K562 (cell line): ENCODE measurements around the gene WDR90. TPM values are rescaled to one million over a fixed set of nuclear protein-coding genes. Genes with fewer than 3 reads are reported as not detected.
A peak's percentile ranks its signal among the peaks of the same experiment; 100 is the strongest.

Experiments
- ADNP ChIP-seq: fragments of 200-800 bp; sonication (Bioruptor generic); IDR thresholded peaks from 2 replicates; pipeline ENCODE4 v1.6.1; 2016; ENCODE audit warnings: missing genetic modification characterization, missing compliant biosample characterization
- ATF2 ChIP-seq: sonication (generic); formaldehyde crosslinking; IDR thresholded peaks from 2 replicates; pipeline ENCODE4 v1.8.1; 2022; ENCODE audit warnings: missing genetic modification reagents
- E2F4 ChIP-seq: sonication (generic); formaldehyde crosslinking; IDR thresholded peaks from 2 replicates; pipeline ENCODE4 v1.8.0; 2022; ENCODE audit warnings: mild to moderate bottlenecking, low read depth, missing genetic modification reagents
- ESRRA ChIP-seq: fragments of 450-650 bp; IDR thresholded peaks from 2 replicates; pipeline ENCODE4 v1.6.1; 2014; ENCODE audit warnings: low read depth, mild to moderate bottlenecking, moderate library complexity, borderline replicate concordance
- GMEB1 ChIP-seq: fragments of 250-450 bp; sonication (Bioruptor Pico); IDR thresholded peaks from 2 replicates; pipeline ENCODE4 v1.4.0; 2020; ENCODE audit warnings: mild to moderate bottlenecking
- HDAC2 ChIP-seq: fragments of 450-650 bp; IDR thresholded peaks from 2 replicates; pipeline ENCODE4 v1.6.1; 2016; ENCODE audit warnings: mild to moderate bottlenecking
- HDAC3 ChIP-seq: fragments of 450-650 bp; IDR thresholded peaks from 2 replicates; pipeline ENCODE4 v1.6.1; 2018; ENCODE audit warnings: borderline replicate concordance, mild to moderate bottlenecking, moderate library complexity; ENCODE audit not compliant: partially characterized antibody
- KLF1 ChIP-seq: fragments of 450-650 bp; IDR thresholded peaks from 2 replicates; pipeline ENCODE4 v1.6.1; 2016; ENCODE audit warnings: missing genetic modification characterization, missing compliant biosample characterization
- MAX ChIP-seq: sonication (generic); formaldehyde crosslinking; IDR thresholded peaks from 2 replicates; pipeline ENCODE4 v1.9.0; 2022; ENCODE audit warnings: mild to moderate bottlenecking, missing genetic modification reagents
- NFIC ChIP-seq: fragments of 450-650 bp; IDR thresholded peaks from 2 replicates; pipeline ENCODE4 v1.6.1; 2017; ENCODE audit warnings: mild to moderate bottlenecking, inconsistent platforms
- PRDM10 ChIP-seq: fragments of 450-650 bp; IDR thresholded peaks from 2 replicates; pipeline ENCODE4 v1.6.1; 2018; ENCODE audit not compliant: partially characterized antibody
- SMAD3 ChIP-seq: fragments of 450-650 bp; formaldehyde crosslinking; conservative IDR thresholded peaks from 2 replicates; pipeline ENCODE4 v1.4.0; 2020; ENCODE audit warnings: mild to moderate bottlenecking
- SNRNP70 ChIP-seq: fragments of 200-400 bp; formaldehyde crosslinking; optimal IDR thresholded peaks from 2 replicates; pipeline ENCODE3; 2017; ENCODE audit warnings: low read depth, low read length
- SP1 ChIP-seq: sonication (generic); formaldehyde crosslinking; IDR thresholded peaks from 2 replicates; pipeline ENCODE4 v1.8.1; 2022; ENCODE audit warnings: mild to moderate bottlenecking, missing genetic modification reagents
- TEAD4 ChIP-seq, 2 experiments: sonication (generic) in 1 of 2; formaldehyde crosslinking in 1 of 2; IDR thresholded peaks; 2 replicates each; pipeline versions ENCODE4 v1.6.1 to v1.8.0; 2012 to 2022; ENCODE audit warnings: borderline replicate concordance in 1 of 2, inconsistent platforms in 1 of 2, low read length in 1 of 2, mild to moderate bottlenecking in 1 of 2, missing genetic modification reagents in 1 of 2
- ZFPM2 ChIP-seq: fragments of 250-450 bp; sonication (Bioruptor Pico); IDR thresholded peaks from 2 replicates; pipeline ENCODE4 v1.5.1; 2022; ENCODE audit warnings: mild to moderate bottlenecking
- ZNF263 ChIP-seq: sonication (generic); formaldehyde crosslinking; IDR thresholded peaks from 2 replicates; pipeline ENCODE4 v1.8.0; 2022; ENCODE audit warnings: mild to moderate bottlenecking, missing genetic modification reagents, borderline replicate concordance
- ZNF436 ChIP-seq: fragments of 250-450, 450-650 bp; sonication (Bioruptor Pico); formaldehyde crosslinking; IDR thresholded peaks from 2 replicates; pipeline ENCODE4 v1.7.0; 2020; ENCODE audit warnings: mild to moderate bottlenecking
- ZNF76 ChIP-seq: fragments of 250-450 bp; sonication (Bioruptor Pico); IDR thresholded peaks from 2 replicates; pipeline ENCODE4 v1.4.0; 2020; ENCODE audit warnings: mild to moderate bottlenecking, moderate library complexity, borderline replicate concordance
- polyA plus RNA-seq, 8 experiments: library from polyadenylated mRNA; depleted of rRNA in 4 of 8; stranded (reverse) in 5 of 8; unstranded in 3 of 8; fragments of >200 nt; fragmentation: Nextera tagmentation in 2 of 8; fragmentation: Illumina TruSeq in 1 of 8; extraction: Ambion mirVana in 2 of 8; extraction: Trizol in 1 of 8; gene quantifications; 2 replicates each; pipeline versions ENCODE4 v1.2.1 to v1.2.3, GENCODE V29; 2011 to 2014; ENCODE audit warnings: inconsistent platforms in 1 of 8, missing spikeins in 1 of 8
- total RNA-seq, 7 experiments: library from RNA; depleted of rRNA in 6 of 7; stranded (reverse); fragments of >200 nt in 6 of 7; fragmentation: Illumina TruSeq in 2 of 7; extraction: Trizol in 2 of 7; gene quantifications; 2 replicates each; pipeline versions ENCODE4 v1.2.1 to v1.2.3, GENCODE V29; 2011 to 2021; ENCODE audit warnings: low replicate concordance in 1 of 7

Gene WDR90
- total and polyA plus RNA-seq, 9 of the 15 experiments (the other 6 are each of a cell fraction or from before 2014, with no cell fraction given), result 0.44 to 12.6 (median 3.3) TPM

GRCh38 chr16:695355-696089 is 46.4 kb downstream of the WDR90 start (continued):
- TF ChIP-seq PRDM10 (no peak), HDAC3 (no peak), ZNF263 (CRISPR knock-in tag) (peak; percentile 70; the same call in 1 of the 2 replicates), MAX (CRISPR knock-in tag) (peak; percentile 99), ZNF436 (CRISPR knock-in tag) (no peak), ATF2 (no peak), TEAD4 (IDR thresholded peaks at IDR 0.05; ENCODE audit: low read length) (no peak; the same call in 1 of the 2 replicates), TEAD4 (CRISPR knock-in tag; IDR thresholded peaks at IDR 0.05; ENCODE audit: borderline replicate concordance) (peak; percentile 97), SP1 (peak; percentile 50), KLF1 (0 out of 2 replicates have a peak, but pooled peaks have one; percentile 24), ADNP (tag) (no peak), GMEB1 (peak; percentile 39; the same call in 1 of the 2 replicates), ZNF76 (CRISPR knock-in tag) (no peak), SMAD3 (CRISPR knock-in tag) (no peak), SNRNP70 (no peak), ESRRA (peak; percentile 70), E2F4 (CRISPR knock-in tag) (peak; percentile 50; the same call in 1 of the 2 replicates), NFIC (0 out of 2 replicates have a peak, but pooled peaks have one; percentile 17), ZFPM2 (CRISPR knock-in tag) (no peak), HDAC2 (no peak)
